ENCODE results near the gene KLHL10. TPM values are rescaled to one million over a fixed set of nuclear protein-coding genes. Genes with fewer than 3 reads are reported as not detected.
A peak's percentile ranks its signal among the peaks of the same experiment; 100 is the strongest.

KLHL10 gene
- total and polyA plus RNA-seq, 2 of the 13 experiments (the other 11 are each of a cell fraction or from before 2014, with no cell fraction given): 0.04 to 0.08 TPM

DNA sequence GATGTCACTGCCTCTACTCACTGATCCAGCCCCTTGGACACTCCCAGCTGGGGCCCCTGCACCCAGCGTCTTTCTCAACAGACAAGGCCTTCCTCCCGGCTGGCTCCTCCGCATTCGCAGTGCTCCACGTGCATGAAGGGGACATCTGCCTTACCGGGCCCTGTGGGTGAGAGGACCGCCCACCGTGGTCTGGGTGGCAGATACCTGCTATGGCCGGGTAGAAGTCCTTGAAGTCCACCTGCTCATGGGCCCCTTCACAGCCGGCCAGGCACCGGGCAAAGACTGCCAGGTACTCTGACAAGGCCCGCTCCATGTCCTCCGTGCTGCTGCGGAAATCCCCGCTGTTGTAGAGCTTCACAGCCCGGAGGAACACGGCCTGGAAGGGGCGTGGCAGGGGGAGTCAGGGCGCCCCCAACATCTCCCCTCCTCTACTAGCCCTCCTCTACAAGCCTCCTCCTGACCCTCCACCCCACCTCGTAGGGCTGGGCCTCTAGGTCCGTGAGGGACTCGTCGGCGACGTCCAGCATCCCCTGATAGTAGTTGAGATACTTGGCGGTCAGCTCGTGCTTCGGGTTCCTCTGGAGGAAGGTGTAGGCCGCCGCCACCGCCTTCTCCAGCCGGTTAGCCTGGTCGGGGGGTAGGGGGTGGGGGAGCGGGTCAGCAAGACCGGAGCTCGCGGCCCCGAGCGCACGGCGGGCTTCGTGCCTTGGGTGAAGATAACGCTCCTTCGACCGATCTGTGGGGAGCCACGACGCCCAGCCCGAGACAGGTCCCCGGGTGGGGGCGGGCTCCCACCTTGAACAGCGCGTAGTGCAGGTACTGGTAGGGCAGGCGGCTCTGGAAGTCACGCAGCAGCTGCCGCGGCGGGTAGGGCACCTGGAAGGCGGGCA lies 26.7 kb upstream of the KLHL10 start (continued):
- TF ChIP-seq KDM5B (CRISPR knock-in tag; IDR thresholded peaks at IDR 0.05; ENCODE audit: borderline replicate concordance) (no peak), CAMTA2 (CRISPR knock-in tag; IDR thresholded peaks at IDR 0.05; ENCODE audit: borderline replicate concordance) (no peak), NR2F6 (IDR thresholded peaks at IDR 0.05) (no peak), NR2F6 (CRISPR knock-in tag; IDR thresholded peaks at IDR 0.05) (0 out of 2 replicates have a peak, but pooled peaks have one; percentile 3), TFAP4 (IDR thresholded peaks at IDR 0.05; ENCODE audit: borderline replicate concordance, low read depth) (no peak), ATF7 (IDR thresholded peaks at IDR 0.05) (no peak), ATF7 (CRISPR knock-in tag; IDR thresholded peaks at IDR 0.05) (no peak; the same call in 1 of the 2 replicates), POGZ (CRISPR knock-in tag; IDR thresholded peaks at IDR 0.05) (no peak), YY1 (IDR thresholded peaks at IDR 0.05; ENCODE audit: insufficient read depth, insufficient replicate concordance, low read depth, low read length) (peak; percentile 7), TMF1 (CRISPR knock-in tag; IDR thresholded peaks at IDR 0.05; ENCODE audit: low read depth) (no peak), ISL2 (CRISPR knock-in tag; IDR thresholded peaks at IDR 0.05) (no peak), PCBP1 (IDR thresholded peaks at IDR 0.05; ENCODE audit: borderline replicate concordance, low read depth, low read length) (no peak), SMAD9 (CRISPR knock-in tag; IDR thresholded peaks at IDR 0.05) (no peak), CBX2 (IDR thresholded peaks at IDR 0.05; ENCODE audit: low read depth, low read length) (no peak), CBX2 (CRISPR knock-in tag; IDR thresholded peaks at IDR 0.05; ENCODE audit: low read depth) (no peak), ZNF205 (CRISPR knock-in tag; IDR thresholded peaks at IDR 0.05) (peak; percentile 1; the same call in 1 of the 2 replicates), FOXA3 (CRISPR knock-in tag; IDR thresholded peaks at IDR 0.05) (no peak), FIP1L1 (IDR thresholded peaks at IDR 0.05; ENCODE audit: borderline replicate concordance, insufficient read depth, low read depth, low read length) (no peak), RARA (CRISPR knock-in tag; IDR thresholded peaks at IDR 0.05) (no peak), SETDB1 (CRISPR knock-in tag; IDR thresholded peaks at IDR 0.05; ENCODE audit: borderline replicate concordance) (0 out of 2 replicates have a peak, but pooled peaks have one; percentile 9), CCDC6 (CRISPR knock-in tag; IDR thresholded peaks at IDR 0.05) (no peak; the same call in 1 of the 2 replicates), GATAD1 (CRISPR knock-in tag; IDR thresholded peaks at IDR 0.05) (peak; percentile 9; the same call in 1 of the 2 replicates), SIN3A (IDR thresholded peaks at IDR 0.05; ENCODE audit: borderline replicate concordance, low read depth, low read length) (0 out of 2 replicates have a peak, but pooled peaks have one; percentile 24), XBP1 (CRISPR knock-in tag; IDR thresholded peaks at IDR 0.05) (no peak), ZNF605 (CRISPR knock-in tag; IDR thresholded peaks at IDR 0.05) (peak; percentile 58; the same call in 1 of the 2 replicates)
- TF ChIP-seq, protein P1, sequence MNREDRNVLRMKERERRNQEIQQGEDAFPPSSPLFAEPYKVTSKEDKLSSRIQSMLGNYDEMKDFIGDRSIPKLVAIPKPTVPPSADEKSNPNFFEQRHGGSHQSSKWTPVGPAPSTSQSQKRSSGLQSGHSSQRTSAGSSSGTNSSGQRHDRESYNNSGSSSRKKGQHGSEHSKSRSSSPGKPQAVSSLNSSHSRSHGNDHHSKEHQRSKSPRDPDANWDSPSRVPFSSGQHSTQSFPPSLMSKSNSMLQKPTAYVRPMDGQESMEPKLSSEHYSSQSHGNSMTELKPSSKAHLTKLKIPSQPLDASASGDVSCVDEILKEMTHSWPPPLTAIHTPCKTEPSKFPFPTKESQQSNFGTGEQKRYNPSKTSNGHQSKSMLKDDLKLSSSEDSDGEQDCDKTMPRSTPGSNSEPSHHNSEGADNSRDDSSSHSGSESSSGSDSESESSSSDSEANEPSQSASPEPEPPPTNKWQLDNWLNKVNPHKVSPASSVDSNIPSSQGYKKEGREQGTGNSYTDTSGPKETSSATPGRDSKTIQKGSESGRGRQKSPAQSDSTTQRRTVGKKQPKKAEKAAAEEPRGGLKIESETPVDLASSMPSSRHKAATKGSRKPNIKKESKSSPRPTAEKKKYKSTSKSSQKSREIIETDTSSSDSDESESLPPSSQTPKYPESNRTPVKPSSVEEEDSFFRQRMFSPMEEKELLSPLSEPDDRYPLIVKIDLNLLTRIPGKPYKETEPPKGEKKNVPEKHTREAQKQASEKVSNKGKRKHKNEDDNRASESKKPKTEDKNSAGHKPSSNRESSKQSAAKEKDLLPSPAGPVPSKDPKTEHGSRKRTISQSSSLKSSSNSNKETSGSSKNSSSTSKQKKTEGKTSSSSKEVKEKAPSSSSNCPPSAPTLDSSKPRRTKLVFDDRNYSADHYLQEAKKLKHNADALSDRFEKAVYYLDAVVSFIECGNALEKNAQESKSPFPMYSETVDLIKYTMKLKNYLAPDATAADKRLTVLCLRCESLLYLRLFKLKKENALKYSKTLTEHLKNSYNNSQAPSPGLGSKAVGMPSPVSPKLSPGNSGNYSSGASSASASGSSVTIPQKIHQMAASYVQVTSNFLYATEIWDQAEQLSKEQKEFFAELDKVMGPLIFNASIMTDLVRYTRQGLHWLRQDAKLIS (CRISPR knock-in tag; IDR thresholded peaks at IDR 0.05): no peak
- TF ChIP-seq, protein P2, sequence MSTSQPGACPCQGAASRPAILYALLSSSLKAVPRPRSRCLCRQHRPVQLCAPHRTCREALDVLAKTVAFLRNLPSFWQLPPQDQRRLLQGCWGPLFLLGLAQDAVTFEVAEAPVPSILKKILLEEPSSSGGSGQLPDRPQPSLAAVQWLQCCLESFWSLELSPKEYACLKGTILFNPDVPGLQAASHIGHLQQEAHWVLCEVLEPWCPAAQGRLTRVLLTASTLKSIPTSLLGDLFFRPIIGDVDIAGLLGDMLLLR (CRISPR knock-in tag; IDR thresholded peaks at IDR 0.05): no peak
